GM23248 (cell line): ENCODE measurements around the gene CDC40. TPM values are rescaled to one million over a fixed set of nuclear protein-coding genes. Genes with fewer than 3 reads are reported as not detected.
"Not testable (repeated sequence)": the region's sequence is repeated elsewhere in the genome, so short reads cannot be mapped to it uniquely, and the experiment has no call there.

Source experiments
- DNase-seq: peaks from one replicate; pipeline ENCODE4 v3.0.0-alpha.2; 2015
- H2AFZ ChIP-seq: fragments of 200-600 bp; sonication (generic); 2 replicates; pipeline ENCODE4 v1.6.1; 2016; ENCODE audit warnings: antibody characterized with exemption
- H3F3A ChIP-seq: fragments of 200-600 bp; sonication (generic); 2 replicates; pipeline ENCODE4 v1.6.1; 2016; ENCODE audit warnings: mild to moderate bottlenecking, antibody characterized with exemption, mixed run types; ENCODE audit not compliant: insufficient read depth
- H3K27ac ChIP-seq: fragments of 200-600 bp; sonication (generic); 2 replicates; pipeline ENCODE4 v1.5.1; 2016; ENCODE audit warnings: mild to moderate bottlenecking
- H3K27me3 ChIP-seq: fragments of 200-600 bp; sonication (generic); replicated peaks from 2 replicates; pipeline ENCODE4 v1.6.1; 2016; ENCODE audit warnings: mild to moderate bottlenecking; ENCODE audit not compliant: insufficient read depth
- H3K36me3 ChIP-seq: fragments of 200-600 bp; sonication (generic); 2 replicates; pipeline ENCODE4 v1.6.1; 2016; ENCODE audit warnings: low read depth, mild to moderate bottlenecking
- H3K4me1 ChIP-seq: fragments of 200-600 bp; sonication (generic); 2 replicates; pipeline ENCODE4 v1.6.1; 2016; ENCODE audit warnings: mild to moderate bottlenecking; ENCODE audit not compliant: insufficient read depth
- H3K4me2 ChIP-seq: fragments of 200-600 bp; sonication (generic); one replicate; pipeline ENCODE4 v1.6.1; 2016; ENCODE audit warnings: mild to moderate bottlenecking; ENCODE audit not compliant: unreplicated experiment
- H3K4me3 ChIP-seq: fragments of 200-600 bp; sonication (generic); 2 replicates; pipeline ENCODE4 v1.5.1; 2016; ENCODE audit warnings: mild to moderate bottlenecking
- H3K79me2 ChIP-seq: fragments of 200-600 bp; sonication (generic); 2 replicates; pipeline ENCODE4 v1.6.1; 2016; ENCODE audit warnings: mild to moderate bottlenecking; ENCODE audit not compliant: insufficient read depth
- H3K9ac ChIP-seq: fragments of 200-600 bp; sonication (generic); 2 replicates; pipeline ENCODE4 v1.6.1; 2016; ENCODE audit warnings: mild to moderate bottlenecking
- H3K9me2 ChIP-seq: fragments of 200-600 bp; sonication (generic); 2 replicates; pipeline ENCODE4 v1.6.1; 2016; ENCODE audit warnings: mixed run types, mild to moderate bottlenecking, moderate library complexity; ENCODE audit not compliant: insufficient read depth
- H3K9me3 ChIP-seq: fragments of 200-600 bp; sonication (generic); one replicate; pipeline ENCODE4 v1.6.1; 2017; ENCODE audit warnings: low read depth
- H4K20me1 ChIP-seq: fragments of 200-600 bp; sonication (generic); 2 replicates; pipeline ENCODE4 v1.6.0; 2016; ENCODE audit not compliant: insufficient read depth
- EZH2 ChIP-seq: fragments of 200-600 bp; sonication (generic); IDR thresholded peaks from 2 replicates; pipeline ENCODE4 v1.6.1; 2018; ENCODE audit warnings: antibody characterized with exemption, mild to moderate bottlenecking; ENCODE audit not compliant: insufficient read depth, poor library complexity, severe bottlenecking
- EZH2phosphoT487 ChIP-seq: fragments of 200-600 bp; sonication (generic); IDR thresholded peaks from 2 replicates; pipeline ENCODE4 v1.6.1; 2018; ENCODE audit warnings: antibody characterized with exemption, moderate library complexity, mild to moderate bottlenecking, low read depth; ENCODE audit not compliant: insufficient read depth
- WGBS, 2 experiments: methylation state at CpG; one replicate each; pipeline ENCODE4 v1.1.6; 2015 to 2017; ENCODE audit warnings: low lambda C conversion rate in 2 of 2, low coverage in 1 of 2; ENCODE audit errors: missing lambda C conversion rate in 2 of 2; 5-methylcytosine and 5-hydroxymethylcytosine counted together
- in situ Hi-C: fragments of 300-500 bp; cut with MboI; formaldehyde crosslinking; loops from 2 replicates; pipeline ENCODE4 v1.15.0; 2020
- polyA plus RNA-seq: library from polyadenylated mRNA; unstranded; fragments of >200 nt; fragmentation: Nextera tagmentation; extraction: Ambion mirVana; gene quantifications from 2 replicates; pipeline ENCODE4 v1.2.1, GENCODE V29; 2016
- total RNA-seq: library from RNA; depleted of rRNA; stranded (reverse); fragments of >200 nt; shearing (Covaris generic); gene quantifications from 2 replicates; pipeline ENCODE4 v1.2.3, GENCODE V29; 2014

Gene CDC40
- total and polyA plus RNA-seq, 2 experiments from 2014 or later = 21.1 to 21.9 TPM

- Histone ChIP-seq H4K20me1 (no peaks in the 10 kb centered on the region), H3K79me2 (no peaks in the 10 kb centered on the region), H3F3A (no peaks in the 10 kb centered on the region), H2AFZ (no peak overlapping the region), H3K36me3 (0 out of 2 replicates have a peak, but pooled peaks cover 4% of the 10 kb centered on the region), H3K4me2 (no peak overlapping the region), H3K4me3 (no peak overlapping the region), H3K27me3 (no peaks in the 10 kb centered on the region), H3K9me2 (no peaks in the 10 kb centered on the region), H3K9me3 (no peaks in the 10 kb centered on the region), H3K27ac (no peak overlapping the region), H3K9ac (no peak overlapping the region), H3K4me1 (no peaks in the 10 kb centered on the region)
- in situ Hi-C loops = no loop called here
- no peak for DNase-seq
- no peak for TF ChIP-seq EZH2
- TF ChIP-seq EZH2phosphoT487 = no peak
- WGBS, 2 experiments = 98 to 100% methylated on average over 1 of the region's 1 CpG
These were observed 59.5 kb downstream of the CDC40 start for GRCh38 chr6:110239526-110240274.

GRCh38 chr6:110244621-110245020 lies 64.4 kb downstream of the CDC40 start:
- H3K9me3 ChIP-seq, H3K9ac ChIP-seq, H3K36me3 ChIP-seq, H2AFZ ChIP-seq, in situ Hi-C loops, H3F3A ChIP-seq, H3K4me2 ChIP-seq, H4K20me1 ChIP-seq, H3K27ac ChIP-seq, H3K4me3 ChIP-seq, H3K4me1 ChIP-seq, H3K79me2 ChIP-seq, H3K9me2 ChIP-seq, H3K27me3 ChIP-seq: not testable (repeated sequence)
- 78 to 79% methylated on average over 3 of the region's 3 CpGs for WGBS, 2 experiments
- DNase-seq = peak; percentile 9

GRCh38 chr6:110246378-110246777 lies 66.2 kb downstream of the CDC40 start:
- no peak for DNase-seq
- Histone ChIP-seq H3K4me2 (no peak overlapping the region), H3K27me3 (no peaks in the 10 kb centered on the region), H2AFZ (no peak overlapping the region), H3K27ac (no peak overlapping the region), H3K4me3 (no peak overlapping the region), H3K4me1 (no peaks in the 10 kb centered on the region), H3K9me3 (no peaks in the 10 kb centered on the region), H4K20me1 (no peaks in the 10 kb centered on the region), H3K79me2 (no peaks in the 10 kb centered on the region), H3K9me2 (no peaks in the 10 kb centered on the region), H3F3A (no peaks in the 10 kb centered on the region), H3K9ac (no peak overlapping the region), H3K36me3 (no peaks in the 10 kb centered on the region)
- WGBS, 2 experiments = 83 to 89% methylated on average over 3 of the region's 3 CpGs
- TF ChIP-seq EZH2phosphoT487 = no peak
- no peak for TF ChIP-seq EZH2
- in situ Hi-C loops = no loop called here

- Histone ChIP-seq H3K9me3 (no peaks in the 10 kb centered on the region), H3K36me3 (no peaks in the 10 kb centered on the region), H2AFZ (no peak overlapping the region), H3K4me3 (no peak overlapping the region), H4K20me1 (no peaks in the 10 kb centered on the region), H3K9ac (no peak overlapping the region), H3K9me2 (no peaks in the 10 kb centered on the region), H3K27ac (no peak overlapping the region), H3K79me2 (no peaks in the 10 kb centered on the region), H3F3A (no peaks in the 10 kb centered on the region), H3K4me2 (no peak overlapping the region), H3K4me1 (no peaks in the 10 kb centered on the region), H3K27me3 (no peaks in the 10 kb centered on the region)
- no peak for DNase-seq
- TF ChIP-seq EZH2 = no peak
- TF ChIP-seq EZH2phosphoT487 = no peak
- 85 to 88% methylated on average over 3 of the region's 3 CpGs for WGBS, 2 experiments
- in situ Hi-C loops = no loop called here
These were observed 66.8 kb downstream of the CDC40 start for GRCh38 chr6:110246900-110247546.
